ENCODE results near the gene PRDM16.

PRDM16 gene

DNA sequence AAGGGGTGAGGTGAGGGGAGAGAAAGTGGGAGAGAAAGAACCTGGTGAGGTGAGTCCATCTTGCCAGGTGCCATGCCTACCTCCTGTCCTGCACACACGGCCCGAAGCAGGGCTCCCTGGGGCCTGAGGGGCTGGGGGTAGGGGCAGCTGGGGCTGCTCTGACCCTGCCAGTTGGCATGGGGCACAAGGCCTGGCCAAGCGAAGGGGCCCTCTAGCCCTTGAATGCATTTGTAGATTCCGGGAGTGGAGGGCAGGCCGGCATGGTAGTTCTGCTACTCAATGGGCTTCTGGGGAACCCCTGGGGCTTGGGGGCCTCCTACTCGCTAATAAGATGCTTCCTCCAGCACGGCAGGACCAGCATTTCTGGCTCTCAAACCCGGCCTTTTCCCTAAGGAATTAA is 3.6 kb upstream of the PRDM16 start:
- peaks cover 22% of the 10 kb centered on the region for H3K4me1 ChIP-seq (ENCODE audit: insufficient read depth, low read length, poor library complexity, severe bottlenecking)
- no peaks in the 10 kb centered on the region for H4K20me1 ChIP-seq (ENCODE audit: insufficient read depth, low read length, poor library complexity, severe bottlenecking)
- TF ChIP-seq CTCF (conservative IDR thresholded peaks at IDR 0.05; ENCODE audit: low read length) (no peak), EZH2phosphoT487 (IDR thresholded peaks at IDR 0.05; ENCODE audit: borderline replicate concordance) (no peak)
- no peaks in the 10 kb centered on the region for H3K9me2 ChIP-seq (replicated peaks; ENCODE audit: low read depth, low read length)
- peak overlapping the region; percentile 79 for H3K4me3 ChIP-seq (ENCODE audit: low read length, poor library complexity, severe bottlenecking)
- peak overlapping the region; percentile 81 for H3K4me2 ChIP-seq (ENCODE audit: low read depth, low read length, poor library complexity, severe bottlenecking)
- peak overlapping the region; percentile 46 for H3K9ac ChIP-seq (ENCODE audit: low read depth, low read length, poor library complexity, severe bottlenecking)
- no peaks in the 10 kb centered on the region for H3K36me3 ChIP-seq (ENCODE audit: insufficient read depth, low read length)
- H2AFZ ChIP-seq (ENCODE audit: low read length): no peak overlapping the region
- H3K79me2 ChIP-seq (ENCODE audit: insufficient read depth, low read length): peaks cover 40% of the 10 kb centered on the region; the same call in 1 of the 2 replicates
- H3F3A ChIP-seq (ENCODE audit: low read depth): no peaks in the 10 kb centered on the region
- H3K9me3 ChIP-seq (ENCODE audit: insufficient read depth, low read depth, low read length): no peaks in the 10 kb centered on the region
- H3K27me3 ChIP-seq (ENCODE audit: insufficient read depth, low read length, poor library complexity, severe bottlenecking): no peaks in the 10 kb centered on the region

DNA sequence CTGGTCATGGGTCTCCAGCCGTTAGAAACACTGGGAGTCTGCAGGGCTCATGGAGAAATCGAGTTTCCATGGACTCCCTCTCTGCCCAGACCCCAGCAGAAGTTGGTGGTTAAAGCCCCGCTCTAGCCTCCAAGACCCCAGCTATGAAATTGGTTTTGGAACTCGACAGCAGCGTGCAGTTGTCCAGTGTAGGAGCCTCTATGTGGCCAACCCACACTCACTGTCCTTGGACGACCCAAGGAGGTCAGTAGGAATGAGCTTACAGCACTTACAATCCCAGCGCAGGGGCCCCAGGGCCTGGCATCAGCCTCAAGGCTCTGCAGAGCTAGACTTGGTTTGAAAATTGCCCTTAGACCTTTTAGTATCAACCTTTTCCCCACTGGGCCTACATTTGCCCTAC is 3.2 kb upstream of the PRDM16 start:
- Histone ChIP-seq H3K4me2 (ENCODE audit: low read depth, low read length, poor library complexity, severe bottlenecking) (peak overlapping the region; percentile 81), H2AFZ (ENCODE audit: low read length) (no peak overlapping the region), H3K79me2 (ENCODE audit: insufficient read depth, low read length) (peaks cover 44% of the 10 kb centered on the region), H3K27me3 (ENCODE audit: insufficient read depth, low read length, poor library complexity, severe bottlenecking) (no peaks in the 10 kb centered on the region), H3F3A (ENCODE audit: low read depth) (no peaks in the 10 kb centered on the region), H3K9me2 (replicated peaks; ENCODE audit: low read depth, low read length) (no peaks in the 10 kb centered on the region), H3K36me3 (ENCODE audit: insufficient read depth, low read length) (no peaks in the 10 kb centered on the region), H4K20me1 (ENCODE audit: insufficient read depth, low read length, poor library complexity, severe bottlenecking) (peaks cover 1% of the 10 kb centered on the region), H3K9me3 (ENCODE audit: insufficient read depth, low read depth, low read length) (no peaks in the 10 kb centered on the region), H3K4me3 (ENCODE audit: low read length, poor library complexity, severe bottlenecking) (peak overlapping the region; percentile 79), H3K4me1 (ENCODE audit: insufficient read depth, low read length, poor library complexity, severe bottlenecking) (peaks cover 24% of the 10 kb centered on the region), H3K9ac (ENCODE audit: low read depth, low read length, poor library complexity, severe bottlenecking) (peak overlapping the region; percentile 46)
- no peak for TF ChIP-seq CTCF (conservative IDR thresholded peaks at IDR 0.05; ENCODE audit: low read length)
- no peak for TF ChIP-seq EZH2phosphoT487 (IDR thresholded peaks at IDR 0.05; ENCODE audit: borderline replicate concordance)

- Histone ChIP-seq H3K4me1 (ENCODE audit: insufficient read depth, low read length, poor library complexity, severe bottlenecking) (peaks cover 29% of the 10 kb centered on the region), H3K9me2 (replicated peaks; ENCODE audit: low read depth, low read length) (no peaks in the 10 kb centered on the region), H3K4me3 (ENCODE audit: low read length, poor library complexity, severe bottlenecking) (peak overlapping the region; percentile 79), H3K79me2 (ENCODE audit: insufficient read depth, low read length) (peaks cover 48% of the 10 kb centered on the region), H3K9me3 (ENCODE audit: insufficient read depth, low read depth, low read length) (no peaks in the 10 kb centered on the region), H3K9ac (ENCODE audit: low read depth, low read length, poor library complexity, severe bottlenecking) (peak overlapping the region; percentile 46), H4K20me1 (ENCODE audit: insufficient read depth, low read length, poor library complexity, severe bottlenecking) (peaks cover 6% of the 10 kb centered on the region), H3K36me3 (ENCODE audit: insufficient read depth, low read length) (no peaks in the 10 kb centered on the region), H3K27me3 (ENCODE audit: insufficient read depth, low read length, poor library complexity, severe bottlenecking) (no peaks in the 10 kb centered on the region), H3K4me2 (ENCODE audit: low read depth, low read length, poor library complexity, severe bottlenecking) (peak overlapping the region; percentile 81), H3F3A (ENCODE audit: low read depth) (no peaks in the 10 kb centered on the region), H2AFZ (ENCODE audit: low read length) (no peak overlapping the region)
- TF ChIP-seq CTCF (conservative IDR thresholded peaks at IDR 0.05; ENCODE audit: low read length): no peak
- TF ChIP-seq EZH2phosphoT487 (IDR thresholded peaks at IDR 0.05; ENCODE audit: borderline replicate concordance): no peak
Measured at GRCh38 chr1:3066250-3066711, 2.7 kb upstream of the PRDM16 start.
